Activated CD4-positive, alpha-beta T cell treated with anti-CD3 and anti-CD28 coated beads, Interleukin-10, Interleukin-2, amounts not matched to agents 100 ng/mL and 50 ng/mL, durations not matched to agents 16 hours and 8 hours (primary cell): ENCODE results near the gene GBP2.
"Not testable (repeated sequence)": the region's sequence is repeated elsewhere in the genome, so short reads cannot be mapped to it uniquely, and the experiment has no call there.

ENCODE experiments used
- DNase-seq: peaks from one replicate; pipeline ENCODE4 v3.0.0-alpha.2; 2020

GBP2 gene

DNA sequence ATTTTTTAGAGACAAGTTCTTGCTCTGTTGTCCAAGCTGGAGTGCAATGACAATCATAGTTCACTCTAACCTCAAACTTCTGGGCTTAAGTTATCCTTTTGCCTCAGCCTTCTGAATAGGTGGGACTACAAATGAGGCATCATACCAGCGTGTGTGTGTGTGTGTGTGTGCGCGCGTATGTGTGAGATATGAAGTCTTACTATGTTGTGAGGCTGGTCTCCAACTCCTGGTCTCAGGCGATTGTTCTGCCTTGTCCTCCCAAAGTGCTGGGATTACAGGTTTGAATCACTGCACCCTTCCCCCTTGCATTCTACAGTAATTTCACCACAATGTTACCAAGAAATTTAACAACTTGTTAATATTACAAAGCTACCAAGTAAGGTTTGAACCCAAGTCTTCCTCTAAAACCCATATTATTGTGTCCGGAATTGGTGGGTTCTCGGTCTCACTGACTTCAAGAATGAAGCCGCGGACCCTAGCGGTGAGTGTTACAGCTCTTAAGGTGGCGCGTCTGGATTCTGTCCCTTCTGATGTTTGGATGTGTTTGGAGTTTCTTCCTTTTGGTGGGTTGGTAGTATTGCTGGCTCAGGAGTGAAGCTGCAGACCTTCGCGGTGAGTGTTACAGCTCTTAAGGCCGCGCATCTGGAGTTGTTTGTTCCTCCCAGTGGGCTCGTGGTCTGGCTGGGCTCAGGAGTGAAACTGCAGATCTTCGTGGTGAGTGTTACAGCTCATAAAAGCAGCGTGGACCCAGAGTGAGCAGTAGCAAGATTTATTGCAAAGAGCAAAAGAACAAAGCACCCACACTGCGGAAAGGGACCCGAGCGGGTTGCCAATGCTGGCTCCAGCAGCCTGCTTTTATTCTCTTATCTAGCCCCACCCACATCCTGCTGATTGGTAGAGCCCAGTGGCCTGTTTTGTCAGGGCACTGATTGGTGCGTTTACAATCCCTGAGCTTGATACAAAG lies 970 bp upstream of the GBP2 start:
- peak; percentile 89 for DNase-seq

DNA sequence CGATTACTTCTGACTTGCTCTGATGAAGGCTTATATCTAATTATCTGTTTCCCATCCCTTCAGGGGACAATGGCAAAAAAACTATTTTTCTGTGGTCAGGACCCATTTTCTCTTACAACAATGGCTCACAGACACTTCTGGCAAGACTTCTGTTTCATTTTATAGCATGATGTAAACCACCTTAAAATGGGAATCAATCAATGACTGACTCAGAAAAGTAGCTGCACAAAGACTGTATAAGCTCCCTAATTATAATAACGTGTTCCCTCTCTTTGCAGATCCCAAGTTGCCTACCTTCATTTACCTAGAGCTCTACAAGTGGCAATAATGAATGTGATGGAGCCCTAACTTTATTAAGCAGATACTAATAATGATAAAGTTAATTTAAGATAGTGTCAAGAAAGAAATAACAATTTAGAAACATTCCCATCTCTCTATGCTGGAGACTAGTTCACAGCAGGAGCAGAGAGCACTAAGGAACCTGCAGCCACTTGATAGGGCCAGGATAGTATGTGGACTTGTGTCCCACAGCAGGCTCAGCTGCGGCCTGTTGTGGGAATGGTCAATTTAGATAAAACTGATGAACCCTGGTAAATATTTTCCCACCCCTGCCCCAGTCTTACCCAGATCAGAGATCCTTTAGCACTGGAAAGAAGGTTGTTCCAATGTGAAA lies 538 bp downstream of the GBP2 start:
- peak; percentile 21 for DNase-seq

DNA sequence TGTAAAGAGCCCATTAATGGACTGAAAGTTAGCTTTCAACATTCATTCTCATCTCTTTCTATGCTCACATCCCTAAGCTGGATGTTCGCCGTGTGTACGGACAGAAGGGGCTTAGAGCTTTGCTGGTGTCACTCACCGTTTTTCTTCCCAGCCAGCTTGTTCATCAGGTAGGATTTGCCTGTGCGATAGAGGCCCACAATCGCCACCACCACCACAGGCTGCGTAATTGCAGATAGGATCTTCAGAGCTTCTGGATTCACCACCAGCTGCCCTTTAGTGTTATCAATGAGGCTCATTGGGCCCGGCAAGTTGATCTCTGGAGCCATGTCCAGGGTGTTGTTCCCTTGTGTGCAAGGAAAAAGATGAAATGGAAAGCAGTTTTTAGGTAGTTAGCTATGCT lies 4.3 kb downstream of the GBP2 start:
- no peak for DNase-seq

DNA sequence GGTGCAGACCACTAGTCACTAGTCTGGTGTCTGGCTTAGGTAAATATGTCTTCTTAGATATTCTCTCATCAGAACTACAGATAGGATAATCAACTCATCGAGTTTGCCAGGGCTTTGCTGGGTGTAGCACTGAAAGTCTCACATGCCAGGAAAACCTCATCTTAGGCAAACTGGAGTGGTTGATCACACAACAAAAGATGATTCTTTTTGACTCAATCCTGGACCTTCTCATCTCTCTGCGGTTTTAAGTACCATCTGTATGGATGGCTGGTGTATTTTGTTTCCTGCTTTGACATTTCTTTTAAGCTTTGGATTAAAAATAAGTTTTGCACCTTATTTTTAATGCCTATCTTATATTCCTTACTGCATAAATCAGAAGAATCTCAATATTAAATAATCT lies 11.3 kb downstream of the GBP2 start:
- DNase-seq: peak; percentile 32

DNA sequence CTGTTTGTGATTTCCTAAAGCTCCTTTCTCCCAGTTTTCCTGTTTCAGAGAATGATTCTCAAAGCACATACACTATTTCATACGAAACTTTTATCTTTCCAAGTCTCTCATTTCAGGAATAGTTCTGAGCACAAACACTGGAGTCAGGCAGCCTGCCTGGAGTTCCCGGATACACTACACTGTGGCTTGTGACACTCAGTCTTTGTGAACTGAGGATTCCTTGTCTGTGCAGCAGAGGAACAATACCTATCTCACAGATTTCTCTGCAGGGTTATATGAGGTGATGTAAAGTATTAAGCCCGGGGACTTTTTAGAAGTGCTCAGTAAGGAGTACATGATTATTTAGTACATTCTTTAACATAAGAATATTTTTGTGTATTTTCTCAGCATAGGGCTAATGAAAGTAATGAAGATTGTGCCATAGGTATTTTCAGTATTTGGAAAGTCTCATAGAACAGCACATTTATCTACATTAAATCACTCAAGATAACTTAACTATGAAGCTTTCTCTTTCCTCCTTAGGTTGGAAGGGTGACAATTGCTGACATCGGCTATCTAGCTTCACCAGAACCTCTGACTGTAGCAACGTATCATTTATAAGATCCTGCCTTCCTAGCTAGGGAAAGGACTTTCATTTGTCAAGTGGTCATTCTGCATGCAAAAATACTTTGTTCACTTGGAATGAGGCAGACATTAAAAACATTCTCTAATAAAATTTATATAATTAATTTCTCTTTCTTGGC lies 12.9 kb downstream of the GBP2 start:
- DNase-seq: no peak

DNA sequence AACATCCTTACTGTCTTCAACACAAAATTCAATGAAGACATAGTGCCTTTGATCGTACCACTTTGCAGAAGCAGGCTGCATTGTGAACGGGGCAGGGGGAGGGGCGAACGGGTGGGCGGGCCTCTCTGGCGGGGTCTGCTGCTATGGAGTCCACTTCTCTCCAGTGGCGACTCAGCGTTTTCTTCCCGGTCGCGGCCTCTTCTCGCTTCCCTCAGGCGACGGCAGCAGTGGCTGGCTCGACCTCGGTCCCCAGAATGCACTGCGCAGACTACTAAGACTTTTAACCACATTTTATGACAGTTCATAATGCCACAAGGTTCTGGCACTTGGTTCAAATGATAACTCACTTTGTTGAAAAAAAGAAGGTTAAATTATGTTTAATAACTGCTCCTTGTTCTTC lies 21.2 kb downstream of the GBP2 start:
- no peak for DNase-seq

DNA sequence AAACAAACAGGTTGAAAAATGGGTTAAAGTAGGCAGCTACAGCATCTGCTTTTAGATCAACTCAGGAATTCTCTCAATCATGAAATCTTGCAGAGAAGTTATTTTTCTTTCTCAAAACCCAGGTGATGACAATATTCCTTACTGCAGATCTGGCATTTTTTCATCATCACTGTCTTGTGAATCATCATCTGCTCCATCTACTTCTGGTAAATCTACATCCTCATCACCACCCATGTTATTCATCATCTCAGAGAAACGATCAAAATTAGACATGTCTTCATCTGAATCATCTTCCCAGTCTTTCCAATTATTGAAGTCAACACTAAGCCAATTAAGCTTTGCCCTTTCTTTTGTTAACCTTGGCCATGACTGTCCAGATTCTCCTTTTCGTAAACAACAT lies 21.8 kb downstream of the GBP2 start:
- DNase-seq: no peak

DNA sequence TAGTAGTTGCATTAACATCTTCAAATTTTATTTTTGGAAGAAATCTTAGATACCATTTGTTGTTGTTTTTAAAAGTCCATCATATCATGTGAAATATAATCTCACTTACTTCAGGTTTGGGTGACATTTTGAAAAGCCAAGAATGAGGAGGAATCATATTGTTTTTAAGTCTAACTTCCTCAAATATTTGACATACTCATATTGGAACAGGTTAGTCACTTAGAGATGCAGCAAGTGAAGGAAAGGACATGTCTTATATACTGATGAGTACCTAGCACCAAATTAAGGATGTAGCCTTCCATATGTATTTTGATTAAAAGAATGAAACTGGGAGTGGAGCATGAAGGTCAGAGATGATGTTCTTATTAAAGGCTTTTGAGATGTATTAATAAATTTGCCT lies 23.9 kb downstream of the GBP2 start:
- no peak for DNase-seq

DNA sequence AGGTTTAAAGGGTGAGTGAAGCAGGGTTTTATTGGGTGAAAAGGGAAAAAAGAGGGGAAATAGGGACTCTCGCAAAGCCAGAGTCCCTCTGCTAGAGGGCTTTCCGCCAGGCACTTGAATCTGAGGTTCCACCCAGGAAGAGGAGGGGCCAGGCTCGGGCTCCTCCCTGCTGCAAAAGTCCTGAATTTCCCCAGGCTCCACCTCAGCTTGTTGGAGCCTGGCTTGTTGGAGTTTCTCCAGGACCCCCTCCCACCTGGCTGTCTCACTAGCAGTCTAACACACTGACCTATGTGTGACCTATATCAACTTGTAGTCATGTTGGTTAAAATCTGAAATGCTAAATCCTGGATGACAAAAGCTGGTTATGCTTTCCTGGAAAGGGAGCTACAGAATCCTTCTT lies 25.5 kb downstream of the GBP2 start:
- no peak for DNase-seq

DNA sequence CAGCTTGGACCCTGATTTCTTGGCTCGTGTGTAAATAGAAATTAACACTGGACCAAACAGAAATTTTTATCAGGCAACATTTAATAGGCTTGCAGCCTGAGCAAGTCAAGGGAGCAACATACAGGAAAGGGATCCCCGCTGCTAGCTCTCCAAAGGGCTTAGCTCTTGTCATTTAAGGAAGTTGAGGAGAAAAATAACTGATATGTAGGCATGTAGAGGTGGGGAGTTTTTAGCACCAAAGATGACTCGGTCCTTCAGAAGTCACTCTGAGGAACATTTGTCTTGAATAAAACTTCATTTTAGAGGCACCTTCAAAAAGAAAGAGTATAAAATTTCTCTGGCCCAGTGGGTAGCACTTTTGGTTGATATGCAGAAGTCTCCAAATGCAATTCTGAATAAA lies 27.1 kb downstream of the GBP2 start:
- no peak for DNase-seq

DNA sequence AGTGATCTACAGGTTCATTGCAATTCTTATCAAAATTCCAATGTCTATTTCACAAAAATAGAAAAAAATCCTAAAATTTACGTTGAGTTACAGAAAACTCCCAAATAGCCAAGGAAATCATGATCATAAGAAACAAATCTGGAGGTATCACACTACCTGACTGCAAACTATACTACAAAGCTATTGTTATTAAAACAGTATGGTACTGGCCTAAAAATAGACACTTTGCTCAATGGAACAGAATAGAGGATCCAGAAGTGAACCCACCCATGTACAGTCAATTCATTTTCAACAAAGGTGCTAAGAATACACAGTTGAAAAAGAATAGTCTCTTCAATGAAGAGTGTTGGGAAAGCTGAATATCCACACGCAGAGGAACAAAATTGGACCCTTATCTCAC lies 30.2 kb downstream of the GBP2 start:
- DNase-seq: no peak

DNA sequence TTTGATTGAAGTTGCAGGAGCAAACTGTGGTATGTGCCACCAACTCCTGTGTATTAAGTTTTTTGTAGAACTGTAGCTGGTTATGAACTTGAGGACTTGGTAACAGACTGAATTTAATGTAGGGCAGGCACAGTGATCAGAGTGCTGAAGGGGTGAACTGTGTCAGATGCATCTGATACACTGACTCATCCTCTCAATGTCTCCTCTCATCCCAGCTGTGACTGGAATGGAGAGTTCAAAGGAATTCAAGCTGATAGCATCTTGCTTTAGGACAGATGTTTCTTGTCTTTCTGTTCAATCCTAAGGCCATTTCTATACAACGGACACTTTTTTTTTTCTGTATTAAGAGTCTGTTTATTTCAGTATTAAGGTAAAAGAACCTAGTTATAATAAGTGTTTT lies 36.0 kb downstream of the GBP2 start:
- DNase-seq: no peak

DNA sequence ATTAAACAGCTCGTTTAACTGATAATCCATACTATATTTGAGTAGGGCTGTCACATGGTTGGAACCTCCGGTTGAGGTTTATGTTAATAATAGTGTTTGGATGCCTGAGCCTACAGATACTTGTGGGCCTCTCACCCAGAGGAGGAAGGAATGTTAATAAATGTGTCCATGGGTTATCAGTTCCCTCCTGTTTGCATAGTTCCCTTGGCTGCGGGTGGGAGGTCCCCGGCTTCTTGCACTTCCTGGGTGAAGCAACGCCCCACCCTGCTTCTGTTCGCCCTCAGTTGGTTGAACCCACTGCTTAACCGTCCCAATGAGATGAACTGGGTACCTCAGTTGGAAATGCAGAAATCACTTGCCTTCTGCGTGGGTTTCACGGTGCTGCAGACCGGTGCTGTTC lies 37.3 kb downstream of the GBP2 start:
- no peak for DNase-seq

DNA sequence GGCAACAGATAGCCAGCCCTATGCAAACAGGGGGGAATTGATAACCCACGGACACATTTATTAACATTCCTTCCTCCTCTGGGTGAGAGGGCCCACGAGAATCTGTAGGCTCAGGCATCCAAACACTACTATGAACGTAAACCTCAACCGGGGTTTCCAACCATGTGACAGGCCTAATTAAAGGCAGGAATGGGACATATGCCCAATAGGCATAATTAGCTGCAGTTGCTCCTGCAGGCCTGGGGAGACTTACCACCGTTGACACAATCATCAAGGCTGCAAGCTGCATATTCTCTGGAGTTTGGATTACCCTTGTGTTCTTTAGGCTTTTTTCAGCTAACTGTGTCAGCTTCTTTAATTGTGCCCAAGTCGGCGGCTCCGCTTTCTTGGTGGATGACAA lies 38.7 kb downstream of the GBP2 start:
- no peak for DNase-seq

DNA sequence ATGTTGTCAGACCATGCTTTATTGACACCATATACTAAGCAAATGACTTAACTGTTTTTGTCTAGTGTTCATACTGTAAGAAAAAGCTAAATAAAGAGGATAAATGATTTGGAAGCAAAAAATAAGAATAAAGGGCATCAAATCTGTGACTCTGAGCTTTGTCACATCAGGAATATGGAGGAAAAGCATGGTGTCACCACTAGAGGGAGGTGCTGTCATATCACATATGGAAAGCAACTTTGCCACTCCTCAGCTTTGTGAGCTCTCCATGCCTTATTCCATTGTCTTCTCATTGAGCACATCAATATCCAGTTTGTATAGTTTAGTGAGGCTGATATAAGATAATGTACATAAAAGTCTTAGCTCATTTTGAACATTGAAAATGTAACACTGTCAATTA lies 40.1 kb downstream of the GBP2 start:
- peak; percentile 59 for DNase-seq

DNA sequence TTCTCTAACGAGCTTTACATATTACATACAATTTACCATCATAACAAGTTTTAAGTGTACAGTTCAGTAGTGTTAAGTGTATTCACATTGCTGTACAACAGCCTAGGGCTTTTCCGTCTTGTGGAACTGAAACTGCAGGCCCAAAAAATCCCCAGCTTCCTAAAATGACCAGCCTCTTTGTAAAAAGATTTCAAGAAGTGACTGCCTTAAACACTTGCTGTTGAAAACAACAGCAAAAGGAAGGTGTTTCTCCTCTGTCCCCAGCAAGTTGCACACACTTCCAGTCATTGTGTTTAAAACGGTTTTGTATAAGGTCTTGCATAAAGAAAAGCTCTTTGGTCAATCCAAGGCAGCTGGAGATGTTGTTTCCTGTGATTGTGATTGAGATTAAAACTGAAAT lies 44.9 kb downstream of the GBP2 start:
- DNase-seq: no peak

DNA sequence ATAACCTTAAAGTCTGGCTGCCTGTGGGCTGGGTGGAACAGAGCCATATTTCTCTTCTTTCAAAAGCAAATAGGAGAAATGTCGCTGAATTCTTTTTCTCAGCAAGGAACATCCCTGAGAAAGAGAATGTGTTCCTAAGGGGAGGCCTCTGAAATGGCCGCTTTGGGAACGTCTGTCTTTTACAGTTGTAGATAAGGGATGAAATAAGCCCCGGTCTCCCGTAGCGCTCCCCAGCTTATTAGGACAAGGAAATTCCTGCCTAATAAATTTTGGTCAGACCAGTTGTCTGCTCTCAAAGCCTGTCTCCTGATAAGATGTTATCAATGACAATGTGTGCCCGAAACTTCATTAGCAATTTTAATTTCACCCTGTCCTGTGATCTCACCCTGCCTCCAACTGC lies 45.8 kb downstream of the GBP2 start:
- not testable (repeated sequence) for DNase-seq

DNA sequence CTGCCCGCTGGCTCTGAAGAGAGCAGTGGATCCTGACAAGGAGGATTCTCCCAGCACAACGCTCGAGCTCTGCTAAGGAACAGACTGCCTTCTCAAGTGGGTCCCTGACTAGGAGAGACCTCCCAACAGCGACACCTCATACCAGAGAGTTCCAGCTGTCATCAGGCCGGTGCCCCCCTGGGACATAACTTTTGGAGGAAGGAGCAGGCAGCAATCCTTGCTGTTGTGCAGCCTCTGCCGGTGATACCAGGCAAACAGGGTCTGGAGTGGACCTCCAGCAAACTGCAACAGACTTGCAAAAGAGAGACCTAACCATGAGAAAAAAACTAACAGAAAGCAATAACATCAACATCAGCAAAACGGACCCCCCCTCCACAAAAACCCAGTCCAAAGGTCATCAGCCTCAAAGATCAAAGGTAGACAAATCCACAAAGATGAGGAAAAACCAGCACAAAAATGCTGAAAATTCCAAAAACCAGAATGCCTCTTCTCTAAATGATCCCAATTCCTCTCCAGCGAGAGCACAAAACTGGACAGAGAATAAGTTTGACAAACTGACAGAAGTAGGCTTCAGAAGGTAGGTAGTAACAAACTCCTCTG lies 53.3 kb downstream of the GBP2 start:
- DNase-seq: not testable (repeated sequence)

DNA sequence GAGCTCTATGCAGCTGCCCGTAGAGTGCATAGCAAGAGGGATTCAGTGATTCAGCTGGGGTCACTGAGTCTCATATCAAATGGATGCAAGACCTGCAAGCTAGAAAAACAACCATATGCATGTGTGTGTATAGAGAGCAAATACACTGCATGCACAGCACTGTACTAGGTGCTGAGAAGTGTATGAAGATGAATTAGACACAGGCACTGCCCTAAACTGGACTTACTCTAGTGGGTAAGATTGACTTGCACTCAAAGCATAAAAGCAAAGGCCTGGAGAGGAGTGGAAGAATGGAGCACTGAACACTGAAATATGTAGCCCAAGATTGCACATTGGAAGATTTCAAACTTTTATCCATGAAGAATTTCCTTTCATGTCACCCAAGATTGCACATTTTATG lies 55.4 kb downstream of the GBP2 start:
- DNase-seq: no peak

DNA sequence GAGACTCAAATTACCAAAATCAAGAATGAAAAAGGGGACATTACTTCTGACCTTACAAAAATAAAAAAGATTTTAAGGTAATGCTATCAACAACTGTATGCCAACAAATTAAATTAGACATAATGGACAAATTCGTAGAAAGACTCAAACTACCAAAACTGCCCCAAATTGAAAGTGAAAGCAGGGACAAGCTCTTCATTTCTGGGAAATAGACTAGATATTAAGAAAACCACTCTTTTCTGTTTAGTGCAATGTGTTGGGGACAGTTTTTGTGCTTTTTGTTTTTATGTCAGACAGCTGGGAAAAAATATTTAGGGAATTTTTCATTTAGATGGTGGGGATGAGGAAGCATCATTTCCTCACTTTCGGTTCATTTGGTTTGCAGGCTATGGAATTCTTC lies 56.0 kb downstream of the GBP2 start:
- peak; percentile 37 for DNase-seq

DNA sequence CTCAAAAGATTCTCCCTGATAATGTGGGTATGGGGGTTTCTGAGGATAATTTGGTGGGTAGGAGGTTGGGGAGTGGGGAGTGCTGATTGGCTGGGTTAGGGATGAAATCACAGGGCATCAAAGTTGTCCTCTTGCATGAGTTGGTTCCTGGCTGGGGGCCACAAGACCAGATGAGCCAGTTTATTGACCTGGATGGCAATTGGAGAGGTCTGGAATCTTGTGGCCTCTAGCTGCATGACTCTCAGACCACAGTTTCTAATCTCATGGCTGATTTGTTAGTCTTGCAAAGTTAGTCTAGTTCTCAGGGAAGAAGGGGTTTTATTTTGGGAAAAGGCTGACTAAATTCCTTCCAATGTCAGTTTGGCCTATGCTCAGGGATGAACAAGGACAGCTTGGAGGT lies 57.6 kb downstream of the GBP2 start:
- DNase-seq: no peak

DNA sequence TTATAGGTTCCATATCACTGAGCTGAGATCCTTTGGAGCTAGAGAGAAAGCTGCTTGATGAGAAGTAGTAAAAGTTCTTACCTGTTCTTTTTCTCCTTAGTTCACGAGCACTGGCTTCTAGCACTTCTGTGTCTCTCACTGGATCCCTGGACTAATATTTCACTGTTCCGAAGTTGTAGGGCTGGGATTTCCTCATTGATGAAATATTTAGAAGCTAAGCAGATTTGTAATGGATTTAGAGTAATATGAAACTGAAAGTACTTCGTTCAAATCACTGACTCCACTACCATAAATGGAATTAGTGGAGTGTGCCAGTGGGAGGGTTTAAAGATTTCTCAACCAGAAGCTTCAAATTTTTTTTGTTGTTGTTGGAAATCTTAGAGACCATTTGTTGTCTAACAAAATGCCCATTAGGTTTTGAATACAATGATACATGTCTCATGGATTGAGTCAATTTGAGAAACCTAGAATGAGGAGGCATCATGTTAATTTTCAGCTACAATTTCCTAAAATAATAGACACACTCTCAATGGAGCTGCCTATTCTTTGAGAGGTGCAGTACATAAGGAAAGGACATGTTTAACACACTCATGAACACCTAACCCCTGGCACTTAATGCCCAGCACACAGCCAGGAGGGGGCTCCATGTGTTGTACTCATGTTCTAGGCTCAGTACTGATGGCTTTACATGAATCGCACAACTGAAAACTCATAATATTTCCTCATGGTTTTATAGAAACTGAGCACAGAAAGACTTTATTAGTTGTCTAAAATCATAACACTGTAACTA lies 60.6 kb downstream of the GBP2 start, which contains the start of gene GBP1:
TSS of gene GBP1 (minus strand) at position 130 of the 790 bp plus-strand sequence. CDS start 1,974 bp downstream, outside the sequence.
- peak; percentile 69 for DNase-seq
